NCI-H128 (cell line): ENCODE measurements around the gene GNAO1.

ENCODE experiments used
- DNase-seq: peaks from one replicate; lab custom pipeline; 2025; ENCODE audit not compliant: unreplicated experiment; lab: John Stamatoyannopoulos, UW

The GNAO1 gene

DNA sequence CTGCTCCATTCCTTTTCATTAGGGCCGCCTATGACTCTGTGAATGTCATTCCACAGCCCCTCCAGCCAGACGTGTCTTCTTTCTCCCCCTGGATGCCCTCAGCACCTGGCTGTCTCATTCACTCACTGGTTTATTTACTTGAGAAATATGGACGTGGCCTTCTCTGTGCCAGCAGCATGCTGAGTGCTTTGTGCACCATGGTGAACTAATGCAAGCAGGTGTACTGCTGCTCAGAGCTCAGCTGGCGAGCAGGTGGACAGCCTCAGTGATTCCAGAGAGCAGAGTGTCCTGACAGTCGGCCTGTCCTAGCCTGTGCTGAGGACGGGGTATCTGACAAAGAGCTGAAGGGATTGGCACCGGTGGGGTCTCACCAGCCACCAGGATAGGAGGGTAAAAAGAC, 96.7 kb downstream of the GNAO1 start:
- DNase-seq, result no peak

DNA sequence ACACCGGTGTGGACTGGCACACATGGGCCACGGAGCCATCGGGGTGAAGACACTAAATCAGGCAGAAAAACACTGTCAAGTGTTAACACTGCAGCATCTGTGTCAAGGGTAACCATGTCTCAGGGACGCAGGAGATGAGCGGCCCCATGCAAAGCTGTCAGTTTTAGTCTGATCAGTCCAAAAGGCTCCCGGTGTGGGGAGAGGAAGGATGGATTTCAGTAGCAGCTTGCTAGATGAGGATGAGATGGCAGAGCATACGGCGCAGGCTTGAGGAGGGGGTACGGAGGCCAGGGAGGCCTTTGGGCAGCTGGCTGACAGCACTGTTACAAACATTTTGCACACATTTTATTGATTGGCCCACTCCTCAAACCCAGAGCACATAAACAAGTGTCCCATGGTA, 98.1 kb downstream of the GNAO1 start:
- DNase-seq, result no peak

DNA sequence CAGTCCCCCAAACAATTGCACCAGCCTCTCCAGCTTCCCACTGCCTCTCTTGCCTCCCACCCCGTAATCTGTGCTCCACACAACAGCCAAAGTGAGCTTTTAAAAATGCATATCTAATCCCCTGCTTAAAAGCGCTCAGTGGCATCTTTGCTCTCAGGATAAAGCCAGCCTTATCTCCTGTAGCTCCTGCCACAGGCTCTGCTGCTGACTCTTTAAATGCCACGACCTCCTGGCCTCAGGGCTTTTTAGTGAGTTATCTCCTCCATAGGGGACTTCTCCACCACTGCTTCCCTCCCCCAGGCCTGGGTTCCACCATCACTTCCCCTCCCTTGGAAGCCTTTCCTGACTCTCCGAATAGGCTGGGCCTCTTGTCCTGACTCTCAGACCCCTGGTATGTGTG, 98.6 kb downstream of the GNAO1 start:
- DNase-seq, result no peak

DNA sequence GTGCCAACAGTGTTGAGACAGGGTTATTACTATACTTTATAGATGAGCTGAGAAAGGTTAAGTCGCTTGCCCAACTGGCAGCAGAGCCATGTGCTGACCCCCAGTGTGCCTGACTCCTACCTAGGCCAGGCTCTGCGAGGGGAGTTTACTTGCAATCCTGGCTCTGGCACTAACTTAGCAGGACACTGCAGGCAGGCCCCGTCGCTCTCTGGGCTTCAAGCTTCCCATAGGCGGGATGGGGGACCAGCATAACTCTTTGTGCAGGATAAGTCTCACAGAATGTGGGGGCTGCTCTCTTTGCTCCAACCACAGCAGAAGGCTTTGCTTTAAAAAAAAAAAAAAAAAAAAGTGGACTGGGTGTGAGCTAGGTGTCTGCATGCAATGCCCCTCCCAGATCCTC, 102.7 kb downstream of the GNAO1 start:
- DNase-seq, result no peak

DNA sequence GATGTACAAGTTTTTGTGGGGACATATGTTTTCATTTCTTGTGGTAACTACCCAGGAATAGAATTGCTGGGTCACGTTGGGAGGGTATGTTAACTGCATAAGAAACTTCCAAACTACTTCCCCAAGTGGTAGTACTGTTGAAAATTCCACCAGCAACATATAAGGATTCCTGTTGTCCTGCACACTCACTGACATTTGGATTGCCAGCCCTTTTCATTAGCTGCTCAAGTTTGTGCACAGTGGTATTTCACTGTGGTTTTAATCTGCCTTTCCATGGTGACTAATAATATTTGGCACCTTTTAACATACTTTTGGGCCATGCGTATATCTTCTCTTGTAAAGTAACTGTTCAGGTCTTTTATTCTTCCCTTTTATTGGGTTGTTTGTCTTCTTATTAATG, 103.3 kb downstream of the GNAO1 start:
- DNase-seq, result no peak

DNA sequence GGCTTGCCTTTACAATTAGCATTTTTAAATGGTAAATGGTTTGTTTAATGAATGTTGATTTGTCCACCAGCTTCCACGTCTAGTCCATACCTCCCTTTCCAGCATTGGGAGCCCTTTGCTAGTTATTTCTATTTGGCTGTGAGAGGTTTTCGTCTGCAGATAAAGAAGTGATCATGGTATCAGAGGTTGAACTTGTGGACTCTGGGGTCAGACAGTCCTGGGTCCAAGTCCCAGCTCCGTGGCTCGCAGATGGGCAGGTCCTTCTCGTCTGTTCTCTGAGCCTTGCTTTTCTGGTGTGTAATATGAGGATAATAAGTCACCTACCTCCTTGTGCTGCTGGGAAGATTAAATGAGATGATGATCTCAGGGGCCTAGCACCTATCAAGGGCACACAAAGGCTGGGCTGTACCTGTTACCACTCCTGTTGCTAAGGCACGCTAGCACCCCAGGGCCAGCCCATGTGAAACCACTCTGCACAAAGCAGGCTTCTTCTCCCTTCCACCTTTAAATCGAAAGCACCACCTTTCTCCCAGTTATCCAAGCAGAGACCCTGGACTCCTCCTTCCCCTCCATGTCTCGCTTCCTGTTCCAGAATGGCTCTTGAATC, 103.9 kb downstream of the GNAO1 start:
- no peak for DNase-seq

DNA sequence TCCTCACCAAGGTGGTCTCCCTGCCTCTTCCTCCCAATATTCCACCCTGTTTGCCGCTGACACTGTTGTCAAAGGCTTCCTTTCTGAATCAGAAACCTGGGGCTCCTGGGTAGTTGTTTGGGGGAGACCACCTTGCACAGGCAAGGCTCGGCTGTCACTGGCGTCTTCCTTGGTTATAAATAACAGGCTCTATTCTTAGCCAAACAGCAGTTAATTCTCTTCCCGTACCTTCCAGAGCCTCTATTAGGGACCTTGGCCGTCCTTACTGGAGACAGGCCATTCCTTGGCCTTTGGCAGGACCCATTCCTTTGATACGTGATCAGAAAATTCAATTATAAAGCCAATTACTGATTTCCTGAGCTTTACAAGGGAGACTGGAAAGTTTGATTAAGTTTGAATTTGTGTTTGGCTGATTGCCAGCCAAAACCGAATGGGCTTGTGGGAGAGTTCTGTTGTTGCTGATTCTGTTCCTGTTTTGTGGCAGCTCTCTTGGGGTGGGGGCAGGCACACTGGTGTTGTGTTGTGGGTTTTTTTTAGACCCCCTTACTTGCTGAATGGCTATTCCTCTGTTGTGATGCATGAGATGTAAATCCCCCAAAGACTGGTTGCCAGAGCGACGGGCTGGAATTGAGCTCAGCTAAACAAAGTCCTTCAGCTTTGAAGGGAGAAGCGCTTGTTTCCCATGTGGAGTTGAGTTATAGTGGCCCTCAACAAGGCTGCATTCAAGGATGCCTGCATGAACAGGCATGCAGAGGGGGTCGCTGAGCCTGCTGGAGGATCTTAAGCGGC, 104.6 kb downstream of the GNAO1 start:
- no peak for DNase-seq

DNA sequence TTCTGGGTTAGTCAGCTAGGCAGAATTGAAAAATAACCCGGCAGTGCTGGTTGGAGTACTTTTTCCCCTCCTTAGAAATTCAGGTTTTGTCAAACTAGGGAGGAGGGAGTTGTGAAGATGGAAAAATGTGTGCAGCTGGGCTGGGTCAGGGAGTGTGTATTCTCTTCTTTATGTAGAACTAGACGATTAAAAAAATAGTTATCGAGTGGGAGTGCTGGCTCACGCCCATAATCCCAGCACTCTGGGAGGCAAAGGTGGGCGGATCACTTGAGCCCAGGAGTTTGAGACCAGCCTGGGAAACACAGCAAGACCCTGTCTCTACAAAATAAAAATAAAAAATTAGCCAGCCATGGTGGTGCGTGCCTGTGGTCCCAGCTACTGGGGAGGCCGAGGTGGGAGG, 106.4 kb downstream of the GNAO1 start:
- no peak for DNase-seq

DNA sequence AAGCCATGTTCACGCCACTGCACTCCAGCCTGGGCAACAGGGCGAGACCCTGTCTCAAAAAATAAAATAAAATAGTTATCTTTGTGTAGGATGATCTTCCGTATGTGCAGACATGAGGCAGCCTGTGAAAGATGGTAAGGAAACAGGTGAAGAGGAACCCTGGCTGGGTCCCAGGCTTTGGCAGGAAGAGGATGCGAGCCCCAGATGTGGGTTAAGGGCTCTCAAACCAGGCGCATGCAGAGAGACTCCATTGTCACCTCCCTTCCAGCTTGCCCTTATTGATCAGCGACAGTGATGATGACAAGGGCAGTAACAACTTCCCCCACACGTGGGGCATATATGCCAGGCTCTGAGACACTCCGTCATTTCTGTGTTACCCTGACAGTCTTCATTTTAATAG, 106.8 kb downstream of the GNAO1 start:
- no peak for DNase-seq

DNA sequence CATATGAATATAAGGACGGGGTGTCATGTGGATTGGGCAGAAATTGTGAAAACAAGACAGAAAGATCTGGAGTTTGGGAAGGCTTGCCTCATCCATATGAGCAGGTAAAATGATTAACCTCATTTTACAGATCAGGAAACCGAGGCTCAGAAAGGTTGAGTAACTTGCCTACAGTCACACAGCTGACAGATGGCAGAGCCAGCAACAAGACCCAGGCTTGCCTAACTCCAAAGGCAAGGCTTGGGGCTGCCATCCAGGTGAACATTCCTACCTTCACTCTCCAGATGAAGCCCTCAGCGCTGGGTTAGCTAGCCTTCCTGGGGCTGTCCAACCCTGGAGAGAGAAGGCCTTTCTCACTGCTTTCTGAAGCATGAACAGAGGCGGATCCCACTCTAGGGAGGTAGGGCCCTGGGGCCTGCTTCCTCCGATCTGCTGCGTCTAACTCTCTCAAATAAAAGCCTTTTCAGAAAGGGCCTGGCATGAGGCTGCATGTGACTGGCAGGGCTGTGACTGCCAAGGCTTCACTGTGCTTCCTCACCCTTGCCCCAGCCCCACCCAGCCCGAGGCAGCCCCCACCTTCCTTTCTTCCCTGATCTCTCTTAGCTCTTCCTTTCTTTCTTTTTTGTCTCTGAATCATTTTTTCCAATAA, 107.8 kb downstream of the GNAO1 start:
- no peak for DNase-seq

DNA sequence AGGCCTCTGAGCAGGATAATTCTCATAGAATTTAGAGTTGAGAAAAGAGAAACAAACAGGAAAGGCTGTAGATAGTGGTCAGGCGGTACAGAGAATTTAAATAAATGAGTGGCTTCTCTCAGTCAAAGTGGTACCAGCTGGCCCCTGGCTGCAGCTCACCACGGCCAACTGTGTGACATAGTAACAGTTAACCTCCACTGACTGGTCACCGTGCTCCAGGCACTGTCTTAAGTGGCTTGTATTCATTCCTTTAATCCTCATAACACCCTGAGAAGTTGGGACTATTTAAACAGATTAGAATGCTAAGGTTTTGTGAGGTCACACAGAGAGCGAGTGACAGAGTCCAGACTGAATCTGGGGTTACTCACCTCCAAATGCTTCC, 108.9 kb downstream of the GNAO1 start:
- DNase-seq, result no peak

DNA sequence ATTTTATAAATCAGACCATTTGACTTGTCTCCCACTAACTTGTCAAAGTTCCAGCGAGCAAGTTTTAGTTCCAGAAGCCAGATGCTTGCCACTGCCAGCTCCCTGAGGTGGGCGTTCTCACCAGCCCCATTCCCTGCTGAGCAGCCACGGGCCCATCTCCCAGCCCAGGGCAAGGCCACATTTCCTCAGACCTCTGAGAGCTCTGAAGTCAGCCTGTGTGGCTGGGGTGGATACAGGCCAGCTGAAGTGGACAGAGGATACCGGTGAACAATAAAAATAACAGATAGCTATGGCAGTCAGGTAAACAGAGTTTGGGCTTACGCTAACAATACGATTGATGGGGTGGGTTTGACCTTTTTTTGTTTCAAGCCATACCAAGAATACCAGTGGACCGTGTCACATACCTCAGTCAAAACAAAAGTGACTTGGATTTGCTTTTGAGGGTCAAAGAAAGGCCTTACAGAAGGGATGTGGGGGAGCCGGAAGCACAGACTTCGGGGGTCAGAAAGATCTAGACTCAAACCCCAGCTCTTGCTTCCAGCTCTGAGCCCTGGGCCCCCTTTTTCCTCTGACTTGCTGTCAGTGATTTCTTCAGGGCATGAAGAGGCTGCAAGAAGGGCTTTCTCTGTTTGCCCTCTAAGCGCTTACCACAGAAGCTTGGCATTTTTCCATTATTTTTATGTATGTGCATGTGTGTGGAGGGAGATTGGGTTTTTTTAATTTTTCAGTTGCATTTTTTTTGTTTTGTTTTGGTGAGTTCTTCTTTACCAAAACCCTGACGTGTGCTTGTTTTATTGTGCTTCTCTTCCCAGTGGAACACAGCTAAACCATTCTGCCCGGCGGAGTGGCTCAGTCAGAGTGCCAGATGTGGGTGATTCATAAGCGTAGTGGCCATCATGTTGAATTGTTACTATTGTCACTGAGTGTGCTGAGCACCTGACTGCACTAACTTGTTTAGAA, 109.9 kb downstream of the GNAO1 start:
- DNase-seq, result no peak

DNA sequence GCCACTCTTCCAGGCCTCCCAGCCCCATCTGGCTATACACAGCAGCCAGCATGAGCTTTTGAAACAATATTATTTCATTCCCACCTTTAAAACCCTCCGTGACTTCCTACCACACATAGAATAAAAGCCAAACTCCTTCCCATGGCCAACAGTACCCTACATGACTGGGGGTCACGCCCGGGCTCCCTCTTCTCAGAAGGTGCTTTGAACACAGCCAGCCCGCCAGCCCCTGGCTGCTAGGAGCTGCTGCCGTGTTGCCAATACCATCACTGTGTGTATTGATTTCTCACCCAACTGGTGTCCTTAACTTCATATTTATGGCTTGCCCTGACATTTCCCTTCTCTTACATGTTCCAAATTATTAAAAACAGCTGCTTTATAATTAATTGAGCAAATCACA, 111.2 kb downstream of the GNAO1 start:
- DNase-seq, result no peak

DNA sequence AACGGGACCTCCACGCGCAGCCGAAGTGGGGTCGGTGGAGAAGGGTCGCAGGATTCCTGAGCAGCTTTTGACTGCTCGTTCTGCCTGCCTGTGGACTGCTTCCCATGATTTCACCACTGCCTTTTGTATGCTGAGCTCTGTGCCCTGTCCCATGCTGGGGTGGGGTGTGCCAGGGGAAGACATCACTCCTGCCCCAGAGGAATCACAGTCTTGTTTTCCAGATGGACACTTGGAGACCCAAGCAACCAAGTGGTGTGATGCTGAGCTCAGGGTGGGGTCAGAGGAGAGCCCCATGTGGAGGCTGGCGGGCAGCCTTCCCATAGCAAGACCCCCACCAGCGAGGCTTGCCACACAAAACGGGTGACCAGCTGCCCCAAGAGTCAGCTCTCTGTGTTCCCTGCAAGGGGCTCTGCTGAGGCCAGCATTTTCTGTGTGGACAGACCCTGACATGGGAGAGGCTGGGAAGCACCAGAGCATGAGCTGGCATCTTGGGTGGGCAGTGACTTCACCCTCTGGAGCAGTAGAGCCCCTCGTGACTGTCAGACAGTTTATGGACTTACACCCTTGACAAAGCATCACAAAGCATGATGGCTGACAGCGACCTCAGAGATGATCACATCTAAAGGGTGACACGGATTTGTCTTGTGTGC, 111.9 kb downstream of the GNAO1 start:
- no peak for DNase-seq

DNA sequence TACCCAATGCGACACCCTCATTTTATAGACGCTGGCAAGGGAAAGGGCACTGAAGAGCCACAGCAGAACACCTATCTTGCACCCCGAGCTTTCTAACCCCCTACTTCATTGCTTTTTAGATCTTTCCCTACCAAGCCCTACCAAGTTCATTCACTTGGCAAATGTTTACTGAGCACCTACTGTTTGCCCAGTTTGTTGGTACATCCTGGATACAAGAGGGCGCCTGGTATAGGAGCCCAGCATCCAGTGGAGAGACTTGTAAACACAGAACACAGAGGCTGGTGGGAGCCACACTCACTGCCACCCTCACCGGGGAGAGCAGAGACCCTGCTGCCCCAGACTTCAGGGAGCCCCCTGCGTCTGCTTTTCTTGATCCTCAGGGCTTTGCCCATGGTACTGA, 112.6 kb downstream of the GNAO1 start:
- no peak for DNase-seq

DNA sequence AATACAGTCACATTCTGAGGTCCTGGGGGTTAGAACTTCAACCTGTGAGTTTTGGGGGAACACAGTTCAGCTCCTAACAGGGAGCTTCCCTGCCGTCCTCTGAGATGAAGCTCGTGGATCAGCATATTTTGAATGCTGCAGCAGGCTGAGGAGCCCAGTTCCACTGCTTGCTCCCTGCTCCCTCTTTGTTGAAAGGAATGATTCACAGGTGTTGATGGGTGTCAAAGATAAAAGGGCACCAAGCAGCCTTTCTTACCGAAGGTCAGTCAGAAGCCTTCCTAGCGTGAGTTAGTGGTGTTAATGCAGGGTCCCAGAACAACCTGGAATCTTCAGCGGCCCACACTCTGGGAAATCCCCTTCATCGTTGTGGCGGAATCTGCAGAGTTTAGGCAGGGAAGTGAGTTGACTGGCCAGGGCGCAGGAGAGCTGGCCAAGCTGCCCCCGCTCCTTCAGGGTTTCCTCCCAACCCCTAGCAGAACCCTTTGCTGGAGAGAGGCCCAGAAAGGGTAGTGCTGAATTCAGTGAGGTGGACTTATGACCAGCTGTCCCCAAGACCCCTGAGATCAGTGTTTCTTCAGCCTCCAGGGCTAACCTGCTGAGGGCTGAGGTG, 114.8 kb downstream of the GNAO1 start:
- DNase-seq, result no peak

DNA sequence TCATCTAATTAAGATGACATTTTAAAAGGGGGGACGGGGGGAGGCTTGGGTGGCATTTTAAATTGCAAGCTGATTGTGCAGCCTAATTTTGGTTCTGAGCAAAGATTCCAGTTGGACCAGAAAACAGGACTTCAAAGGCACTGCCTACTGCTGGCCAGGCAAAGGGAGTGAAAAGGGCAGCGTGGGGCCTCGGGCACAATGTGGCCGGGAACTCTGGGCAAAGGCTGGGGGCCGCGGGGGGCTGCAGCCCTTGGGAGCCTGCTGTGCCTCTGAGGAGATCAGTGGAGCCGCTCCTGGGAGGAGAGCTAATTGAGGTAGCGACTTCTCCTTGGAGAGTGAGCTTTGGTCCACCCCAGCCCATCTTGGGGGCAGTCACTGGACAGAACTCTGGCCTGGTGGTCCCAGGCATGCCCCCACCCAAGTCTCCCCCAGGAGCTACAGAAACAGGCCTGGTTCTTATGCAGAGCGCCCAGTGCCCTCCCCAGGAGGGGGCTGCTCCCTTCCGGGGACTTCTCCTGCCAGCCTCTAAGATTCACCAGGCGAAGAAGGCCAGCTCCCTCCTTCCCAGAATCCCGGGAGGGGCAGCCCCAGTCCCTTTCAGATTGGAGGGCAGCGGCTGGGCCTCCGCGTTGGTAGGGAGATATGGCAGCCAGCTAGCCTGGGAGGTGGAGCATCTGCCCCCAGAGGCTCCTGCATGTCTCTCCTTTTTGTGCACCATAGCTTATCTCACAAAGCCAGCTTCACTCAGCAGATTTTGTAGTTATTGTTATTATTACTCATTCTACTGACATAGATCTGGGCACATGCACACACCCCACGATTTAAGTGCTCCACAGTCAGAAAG, 115.6 kb downstream of the GNAO1 start:
- no peak for DNase-seq

DNA sequence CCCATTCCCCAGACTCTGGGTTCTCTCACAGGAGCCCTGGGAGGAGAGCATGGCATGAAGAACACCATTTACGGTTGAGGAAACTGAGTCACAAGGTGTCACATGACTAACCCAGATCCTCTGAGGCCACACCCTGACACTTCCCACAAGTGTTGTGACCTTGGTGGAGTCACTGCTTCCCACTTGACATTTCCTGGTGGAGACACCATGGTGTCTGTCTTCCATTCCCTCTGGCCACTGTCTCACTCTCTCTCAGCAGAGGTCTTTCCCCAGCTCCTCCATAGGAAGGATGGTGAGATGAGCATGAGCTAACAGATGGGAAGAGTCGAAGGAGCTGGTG, 116.2 kb downstream of the GNAO1 start:
- DNase-seq, result no peak

DNA sequence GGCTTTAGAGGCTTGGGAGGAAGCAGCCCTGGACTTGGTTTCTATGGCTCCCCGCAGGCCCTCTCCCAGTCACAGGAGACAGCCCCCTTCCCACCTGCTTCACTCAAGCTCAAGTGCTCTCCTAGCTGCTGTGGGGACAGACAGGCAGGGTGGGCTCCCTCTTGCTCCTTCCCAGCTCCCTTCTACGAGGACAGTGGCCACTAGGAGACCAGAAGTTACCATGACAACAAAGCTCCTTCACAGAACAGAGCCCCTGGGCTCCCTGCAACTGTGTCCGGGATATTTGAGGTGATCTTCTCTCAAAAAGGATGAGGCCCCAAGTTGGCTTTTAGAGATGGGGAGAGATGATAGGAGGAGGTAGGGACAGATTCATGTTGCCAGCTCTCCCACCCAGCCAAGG, 117.7 kb downstream of the GNAO1 start:
- no peak for DNase-seq

DNA sequence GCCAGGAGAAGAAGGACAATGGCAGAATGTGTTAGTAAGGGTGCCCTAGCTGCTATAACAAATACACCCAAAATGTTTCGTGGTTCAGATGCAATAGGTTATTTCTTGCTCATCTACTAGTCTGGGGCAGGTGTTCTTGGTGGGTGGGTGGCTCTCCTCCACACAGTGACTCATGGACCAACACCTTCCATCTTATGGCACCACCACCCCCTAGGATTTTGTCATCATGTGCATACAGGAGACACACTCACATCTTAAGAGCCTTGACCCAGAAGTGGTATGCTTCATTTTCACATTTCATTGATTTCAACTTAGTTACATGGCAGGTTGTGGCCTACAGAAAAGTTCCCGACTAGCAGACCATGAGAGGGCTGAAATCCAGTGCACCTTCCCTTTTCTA, 119.4 kb downstream of the GNAO1 start:
- DNase-seq, result no peak
